HepG2 (cell line): Measurements from ENCODE around the gene PAIP2. TPM values are rescaled to one million over a fixed set of nuclear protein-coding genes. Genes with fewer than 3 reads are reported as not detected.

ENCODE experiments used
- CHCHD3 ChIP-seq: sonication (generic); formaldehyde crosslinking; IDR thresholded peaks from 2 replicates; pipeline ENCODE4 v1.8.0; 2022; ENCODE audit warnings: mild to moderate bottlenecking, missing genetic modification reagents, moderate library complexity
- HNF4A ChIP-seq: sonication (generic); formaldehyde crosslinking; IDR thresholded peaks from 2 replicates; pipeline ENCODE4 v1.4.0; 2020; ENCODE audit warnings: missing genetic modification reagents
- IKZF1 ChIP-seq: fragments of 450-650 bp; IDR thresholded peaks from 2 replicates; pipeline ENCODE4 v1.7.1; 2016
- NCOA5 ChIP-seq: sonication (generic); formaldehyde crosslinking; IDR thresholded peaks from 2 replicates; pipeline ENCODE4 v1.4.0; 2020; ENCODE audit warnings: missing genetic modification reagents
- NFRKB ChIP-seq: fragments of 450-650 bp; IDR thresholded peaks from 2 replicates; pipeline ENCODE4 v1.6.1; 2017
- SATB2 ChIP-seq: sonication (generic); formaldehyde crosslinking; IDR thresholded peaks from 2 replicates; pipeline ENCODE4 v1.5.0; 2020; ENCODE audit warnings: missing genetic modification reagents
- ZBTB21 ChIP-seq: sonication (generic); formaldehyde crosslinking; IDR thresholded peaks from 2 replicates; pipeline ENCODE4 v1.4.0; 2020; ENCODE audit warnings: missing genetic modification reagents
- ZBTB7B ChIP-seq: sonication (generic); formaldehyde crosslinking; IDR thresholded peaks from 2 replicates; pipeline ENCODE4 v1.4.0; 2020; ENCODE audit warnings: missing genetic modification reagents
- ZFP1 ChIP-seq: IDR thresholded peaks from 2 replicates; pipeline ENCODE4 v1.6.1; 2016
- ZFYVE20 ChIP-seq: sonication (generic); formaldehyde crosslinking; IDR thresholded peaks from 2 replicates; pipeline ENCODE4 v1.8.0; 2023; ENCODE audit warnings: low read depth, mild to moderate bottlenecking, moderate library complexity, missing genetic modification reagents, borderline replicate concordance
- ZNF326 ChIP-seq: sonication (generic); formaldehyde crosslinking; IDR thresholded peaks from 2 replicates; pipeline ENCODE4 v1.4.0; 2020; ENCODE audit warnings: missing genetic modification reagents, borderline replicate concordance
- ZNF557 ChIP-seq: sonication (generic); formaldehyde crosslinking; IDR thresholded peaks from 2 replicates; pipeline ENCODE4 v1.4.0; 2020; ENCODE audit warnings: missing genetic modification reagents
- polyA plus RNA-seq, 8 experiments: library from polyadenylated mRNA; depleted of rRNA in 3 of 8; stranded (reverse) in 7 of 8; unstranded in 1 of 8; fragments of >200 nt; fragmentation: Illumina TruSeq in 4 of 8; extraction: Trizol in 4 of 8; gene quantifications; 2 replicates each; pipeline versions ENCODE4 v1.2.1 to v1.2.3, GENCODE V29; 2011 to 2016; ENCODE audit warnings: low read depth in 4 of 8, missing spikeins in 1 of 8, mixed read lengths in 1 of 8; ENCODE audit not compliant: insufficient read depth in 1 of 8
- total RNA-seq, 5 experiments: library from RNA; depleted of rRNA; stranded (reverse); fragments of >200 nt; fragmentation: Illumina TruSeq; extraction: Trizol; gene quantifications; 2 replicates each; pipeline ENCODE4 v1.2.3, GENCODE V29; 2016; ENCODE audit warnings: low read depth in 1 of 5
- TF ChIP-seq, protein P1 (sequence below): sonication (generic); formaldehyde crosslinking; IDR thresholded peaks from 2 replicates; pipeline ENCODE4 v1.5.0; 2020; ENCODE audit warnings: mild to moderate bottlenecking, missing genetic modification reagents
- TF ChIP-seq, protein P2 (sequence below): sonication (generic); formaldehyde crosslinking; IDR thresholded peaks from 2 replicates; pipeline ENCODE4 v1.4.0; 2020; ENCODE audit warnings: missing genetic modification reagents
- TF ChIP-seq, protein P3 (sequence below): sonication (generic); formaldehyde crosslinking; conservative IDR thresholded peaks from 2 replicates; pipeline ENCODE4 v1.8.0; 2022; ENCODE audit warnings: mild to moderate bottlenecking, moderate library complexity, missing genetic modification reagents
- TF ChIP-seq, protein P4 (sequence below): sonication (generic); formaldehyde crosslinking; IDR thresholded peaks from 2 replicates; pipeline ENCODE4 v1.5.0; 2020; ENCODE audit warnings: mild to moderate bottlenecking, missing genetic modification reagents
- TF ChIP-seq, protein P5 (sequence below): sonication (generic); formaldehyde crosslinking; IDR thresholded peaks from 2 replicates; pipeline ENCODE4 v1.4.0; 2020; ENCODE audit warnings: missing genetic modification reagents
- TF ChIP-seq, protein P6 (sequence below): sonication (generic); formaldehyde crosslinking; conservative IDR thresholded peaks from 2 replicates; pipeline ENCODE4 v1.8.0; 2022; ENCODE audit warnings: missing genetic modification reagents

Gene PAIP2
- total and polyA plus RNA-seq, 2 of the 13 experiments (the other 11 are each of a cell fraction or from before 2014, with no cell fraction given): 61.5 to 76.3 TPM

DNA sequence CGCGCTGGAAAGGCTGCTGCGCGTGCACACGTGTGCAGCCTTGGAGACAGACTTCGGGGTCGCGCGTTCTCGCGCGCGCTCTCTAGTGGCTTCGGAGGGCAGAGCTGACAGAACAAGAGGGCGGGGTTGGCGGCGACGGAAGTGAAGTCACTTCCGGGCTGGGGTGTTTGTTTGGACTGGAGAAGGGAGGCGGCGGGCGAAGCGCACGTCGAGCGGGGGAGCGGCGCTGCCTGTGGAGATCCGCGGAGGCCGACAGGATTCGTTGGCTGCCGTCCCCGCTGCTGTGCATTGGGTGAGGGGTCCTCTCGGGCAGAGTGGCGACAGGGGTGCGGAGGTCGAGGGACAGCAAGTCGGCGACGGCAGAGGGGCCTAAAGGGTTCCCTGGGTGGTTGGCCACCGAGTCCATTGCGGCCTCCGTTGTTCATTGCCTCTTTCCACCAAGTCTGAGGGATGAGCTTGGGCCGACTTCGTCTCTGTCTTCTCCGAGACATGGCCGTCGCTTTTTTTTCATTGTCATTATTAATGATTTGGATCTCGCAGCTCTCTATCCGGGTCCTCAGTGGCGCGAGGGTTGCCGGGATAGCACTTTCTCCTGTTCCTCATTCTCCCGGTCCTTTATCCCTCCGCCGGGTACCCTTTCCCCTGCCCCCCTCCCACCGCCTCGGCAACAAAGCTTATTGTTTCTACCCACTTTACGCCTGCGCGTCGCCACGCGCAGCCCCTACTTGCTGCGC is at the start of gene PAIP2 (continued):
- TF ChIP-seq, protein P1, sequence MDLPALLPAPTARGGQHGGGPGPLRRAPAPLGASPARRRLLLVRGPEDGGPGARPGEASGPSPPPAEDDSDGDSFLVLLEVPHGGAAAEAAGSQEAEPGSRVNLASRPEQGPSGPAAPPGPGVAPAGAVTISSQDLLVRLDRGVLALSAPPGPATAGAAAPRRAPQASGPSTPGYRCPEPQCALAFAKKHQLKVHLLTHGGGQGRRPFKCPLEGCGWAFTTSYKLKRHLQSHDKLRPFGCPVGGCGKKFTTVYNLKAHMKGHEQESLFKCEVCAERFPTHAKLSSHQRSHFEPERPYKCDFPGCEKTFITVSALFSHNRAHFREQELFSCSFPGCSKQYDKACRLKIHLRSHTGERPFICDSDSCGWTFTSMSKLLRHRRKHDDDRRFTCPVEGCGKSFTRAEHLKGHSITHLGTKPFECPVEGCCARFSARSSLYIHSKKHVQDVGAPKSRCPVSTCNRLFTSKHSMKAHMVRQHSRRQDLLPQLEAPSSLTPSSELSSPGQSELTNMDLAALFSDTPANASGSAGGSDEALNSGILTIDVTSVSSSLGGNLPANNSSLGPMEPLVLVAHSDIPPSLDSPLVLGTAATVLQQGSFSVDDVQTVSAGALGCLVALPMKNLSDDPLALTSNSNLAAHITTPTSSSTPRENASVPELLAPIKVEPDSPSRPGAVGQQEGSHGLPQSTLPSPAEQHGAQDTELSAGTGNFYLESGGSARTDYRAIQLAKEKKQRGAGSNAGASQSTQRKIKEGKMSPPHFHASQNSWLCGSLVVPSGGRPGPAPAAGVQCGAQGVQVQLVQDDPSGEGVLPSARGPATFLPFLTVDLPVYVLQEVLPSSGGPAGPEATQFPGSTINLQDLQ (CRISPR knock-in tag): 0 out of 2 replicates have a peak, but pooled peaks have one; percentile 39
- TF ChIP-seq ZNF557 (CRISPR knock-in tag): no peak
- no peak for TF ChIP-seq NFRKB
- TF ChIP-seq, protein P2, sequence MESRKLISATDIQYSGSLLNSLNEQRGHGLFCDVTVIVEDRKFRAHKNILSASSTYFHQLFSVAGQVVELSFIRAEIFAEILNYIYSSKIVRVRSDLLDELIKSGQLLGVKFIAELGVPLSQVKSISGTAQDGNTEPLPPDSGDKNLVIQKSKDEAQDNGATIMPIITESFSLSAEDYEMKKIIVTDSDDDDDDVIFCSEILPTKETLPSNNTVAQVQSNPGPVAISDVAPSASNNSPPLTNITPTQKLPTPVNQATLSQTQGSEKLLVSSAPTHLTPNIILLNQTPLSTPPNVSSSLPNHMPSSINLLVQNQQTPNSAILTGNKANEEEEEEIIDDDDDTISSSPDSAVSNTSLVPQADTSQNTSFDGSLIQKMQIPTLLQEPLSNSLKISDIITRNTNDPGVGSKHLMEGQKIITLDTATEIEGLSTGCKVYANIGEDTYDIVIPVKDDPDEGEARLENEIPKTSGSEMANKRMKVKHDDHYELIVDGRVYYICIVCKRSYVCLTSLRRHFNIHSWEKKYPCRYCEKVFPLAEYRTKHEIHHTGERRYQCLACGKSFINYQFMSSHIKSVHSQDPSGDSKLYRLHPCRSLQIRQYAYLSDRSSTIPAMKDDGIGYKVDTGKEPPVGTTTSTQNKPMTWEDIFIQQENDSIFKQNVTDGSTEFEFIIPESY (CRISPR knock-in tag): no peak; the same call in 1 of the 2 replicates
- TF ChIP-seq, protein P3, sequence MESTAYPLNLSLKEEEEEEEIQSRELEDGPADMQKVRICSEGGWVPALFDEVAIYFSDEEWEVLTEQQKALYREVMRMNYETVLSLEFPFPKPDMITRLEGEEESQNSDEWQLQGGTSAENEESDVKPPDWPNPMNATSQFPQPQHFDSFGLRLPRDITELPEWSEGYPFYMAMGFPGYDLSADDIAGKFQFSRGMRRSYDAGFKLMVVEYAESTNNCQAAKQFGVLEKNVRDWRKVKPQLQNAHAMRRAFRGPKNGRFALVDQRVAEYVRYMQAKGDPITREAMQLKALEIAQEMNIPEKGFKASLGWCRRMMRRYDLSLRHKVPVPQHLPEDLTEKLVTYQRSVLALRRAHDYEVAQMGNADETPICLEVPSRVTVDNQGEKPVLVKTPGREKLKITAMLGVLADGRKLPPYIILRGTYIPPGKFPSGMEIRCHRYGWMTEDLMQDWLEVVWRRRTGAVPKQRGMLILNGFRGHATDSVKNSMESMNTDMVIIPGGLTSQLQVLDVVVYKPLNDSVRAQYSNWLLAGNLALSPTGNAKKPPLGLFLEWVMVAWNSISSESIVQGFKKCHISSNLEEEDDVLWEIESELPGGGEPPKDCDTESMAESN (CRISPR knock-in tag): 0 out of 2 replicates have a peak, but pooled peaks have one; percentile 78
- TF ChIP-seq, protein P4, sequence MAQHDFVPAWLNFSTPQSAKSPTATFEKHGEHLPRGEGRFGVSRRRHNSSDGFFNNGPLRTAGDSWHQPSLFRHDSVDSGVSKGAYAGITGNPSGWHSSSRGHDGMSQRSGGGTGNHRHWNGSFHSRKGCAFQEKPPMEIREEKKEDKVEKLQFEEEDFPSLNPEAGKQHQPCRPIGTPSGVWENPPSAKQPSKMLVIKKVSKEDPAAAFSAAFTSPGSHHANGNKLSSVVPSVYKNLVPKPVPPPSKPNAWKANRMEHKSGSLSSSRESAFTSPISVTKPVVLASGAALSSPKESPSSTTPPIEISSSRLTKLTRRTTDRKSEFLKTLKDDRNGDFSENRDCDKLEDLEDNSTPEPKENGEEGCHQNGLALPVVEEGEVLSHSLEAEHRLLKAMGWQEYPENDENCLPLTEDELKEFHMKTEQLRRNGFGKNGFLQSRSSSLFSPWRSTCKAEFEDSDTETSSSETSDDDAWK (CRISPR knock-in tag): no peak
- TF ChIP-seq ZBTB7B (CRISPR knock-in tag): no peak
- no peak for TF ChIP-seq HNF4A
- 0 out of 2 replicates have a peak, but pooled peaks have one; percentile 14 for TF ChIP-seq SATB2 (CRISPR knock-in tag)
- no peak for TF ChIP-seq ZNF326 (CRISPR knock-in tag)
- TF ChIP-seq ZFYVE20: no peak
- TF ChIP-seq NCOA5: no peak
- TF ChIP-seq, protein P5, sequence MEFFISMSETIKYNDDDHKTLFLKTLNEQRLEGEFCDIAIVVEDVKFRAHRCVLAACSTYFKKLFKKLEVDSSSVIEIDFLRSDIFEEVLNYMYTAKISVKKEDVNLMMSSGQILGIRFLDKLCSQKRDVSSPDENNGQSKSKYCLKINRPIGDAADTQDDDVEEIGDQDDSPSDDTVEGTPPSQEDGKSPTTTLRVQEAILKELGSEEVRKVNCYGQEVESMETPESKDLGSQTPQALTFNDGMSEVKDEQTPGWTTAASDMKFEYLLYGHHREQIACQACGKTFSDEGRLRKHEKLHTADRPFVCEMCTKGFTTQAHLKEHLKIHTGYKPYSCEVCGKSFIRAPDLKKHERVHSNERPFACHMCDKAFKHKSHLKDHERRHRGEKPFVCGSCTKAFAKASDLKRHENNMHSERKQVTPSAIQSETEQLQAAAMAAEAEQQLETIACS (CRISPR knock-in tag): peak; percentile 100
- TF ChIP-seq ZFP1 (CRISPR knock-in tag): no peak
- TF ChIP-seq, protein P6, sequence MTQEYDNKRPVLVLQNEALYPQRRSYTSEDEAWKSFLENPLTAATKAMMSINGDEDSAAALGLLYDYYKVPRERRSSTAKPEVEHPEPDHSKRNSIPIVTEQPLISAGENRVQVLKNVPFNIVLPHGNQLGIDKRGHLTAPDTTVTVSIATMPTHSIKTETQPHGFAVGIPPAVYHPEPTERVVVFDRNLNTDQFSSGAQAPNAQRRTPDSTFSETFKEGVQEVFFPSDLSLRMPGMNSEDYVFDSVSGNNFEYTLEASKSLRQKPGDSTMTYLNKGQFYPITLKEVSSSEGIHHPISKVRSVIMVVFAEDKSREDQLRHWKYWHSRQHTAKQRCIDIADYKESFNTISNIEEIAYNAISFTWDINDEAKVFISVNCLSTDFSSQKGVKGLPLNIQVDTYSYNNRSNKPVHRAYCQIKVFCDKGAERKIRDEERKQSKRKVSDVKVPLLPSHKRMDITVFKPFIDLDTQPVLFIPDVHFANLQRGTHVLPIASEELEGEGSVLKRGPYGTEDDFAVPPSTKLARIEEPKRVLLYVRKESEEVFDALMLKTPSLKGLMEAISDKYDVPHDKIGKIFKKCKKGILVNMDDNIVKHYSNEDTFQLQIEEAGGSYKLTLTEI (CRISPR knock-in tag): no peak
- 0 out of 2 replicates have a peak, but pooled peaks have one; percentile 12 for TF ChIP-seq ZBTB21 (CRISPR knock-in tag)
- no peak for TF ChIP-seq CHCHD3 (CRISPR knock-in tag)
- no peak for TF ChIP-seq IKZF1
